ENCODE measurements around the gene TNRC6C.

DNA sequence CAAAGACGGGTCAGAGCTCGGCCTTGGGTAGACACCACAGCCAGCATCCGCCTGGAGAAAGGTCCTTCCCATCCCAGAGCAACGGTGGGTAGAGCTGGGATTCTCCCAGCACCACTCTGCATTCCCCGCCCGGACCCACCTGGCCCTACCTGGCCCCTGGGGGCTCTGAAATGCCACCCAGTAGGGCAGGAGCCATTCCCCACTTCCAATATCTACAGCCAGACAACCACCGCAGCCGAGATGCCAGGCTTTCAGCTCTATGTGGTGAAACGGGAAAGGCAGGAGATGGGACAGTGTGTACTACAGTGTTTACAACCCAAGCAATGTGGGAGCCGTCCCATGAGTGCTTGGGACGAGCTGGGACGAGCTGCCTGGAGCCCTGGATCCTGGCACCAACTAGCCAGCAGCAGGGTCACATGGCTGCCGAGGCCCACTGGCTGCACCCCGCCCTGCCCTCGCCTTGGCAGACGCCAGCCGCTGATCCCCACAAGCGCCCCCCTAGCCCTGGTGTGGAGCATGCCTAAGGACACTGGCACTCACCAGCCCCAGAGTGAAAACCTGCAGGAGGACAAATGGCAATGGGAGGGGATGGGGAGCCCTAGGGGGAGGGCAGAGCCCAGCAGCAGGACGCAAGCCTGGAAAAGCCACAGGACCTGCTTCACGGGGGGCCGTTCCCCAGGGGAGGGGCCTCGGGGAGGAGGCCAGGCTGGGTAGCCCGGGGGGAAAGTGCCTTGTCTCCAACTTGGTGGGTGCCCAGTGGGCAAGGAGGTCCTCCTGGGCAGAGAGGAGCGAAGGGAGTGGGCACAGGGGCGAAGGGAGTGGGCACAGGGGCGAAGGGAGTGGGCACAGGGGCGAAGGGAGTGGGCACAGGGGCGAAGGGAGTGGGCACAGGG lies 156.6 kb downstream of the TNRC6C start:
- TF ChIP-seq, protein P1, sequence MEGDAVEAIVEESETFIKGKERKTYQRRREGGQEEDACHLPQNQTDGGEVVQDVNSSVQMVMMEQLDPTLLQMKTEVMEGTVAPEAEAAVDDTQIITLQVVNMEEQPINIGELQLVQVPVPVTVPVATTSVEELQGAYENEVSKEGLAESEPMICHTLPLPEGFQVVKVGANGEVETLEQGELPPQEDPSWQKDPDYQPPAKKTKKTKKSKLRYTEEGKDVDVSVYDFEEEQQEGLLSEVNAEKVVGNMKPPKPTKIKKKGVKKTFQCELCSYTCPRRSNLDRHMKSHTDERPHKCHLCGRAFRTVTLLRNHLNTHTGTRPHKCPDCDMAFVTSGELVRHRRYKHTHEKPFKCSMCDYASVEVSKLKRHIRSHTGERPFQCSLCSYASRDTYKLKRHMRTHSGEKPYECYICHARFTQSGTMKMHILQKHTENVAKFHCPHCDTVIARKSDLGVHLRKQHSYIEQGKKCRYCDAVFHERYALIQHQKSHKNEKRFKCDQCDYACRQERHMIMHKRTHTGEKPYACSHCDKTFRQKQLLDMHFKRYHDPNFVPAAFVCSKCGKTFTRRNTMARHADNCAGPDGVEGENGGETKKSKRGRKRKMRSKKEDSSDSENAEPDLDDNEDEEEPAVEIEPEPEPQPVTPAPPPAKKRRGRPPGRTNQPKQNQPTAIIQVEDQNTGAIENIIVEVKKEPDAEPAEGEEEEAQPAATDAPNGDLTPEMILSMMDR (IDR thresholded peaks at IDR 0.05 in 4 of 5, conservative IDR thresholded peaks at IDR 0.05 in 1 of 5) = no peak
- TF ChIP-seq POLR2A (IDR thresholded peaks at IDR 0.05) = no peak
